HG03039 (cell line): ENCODE data around the gene PXMP2.

ENCODE experiments used
- ATAC-seq: cut with Tn5 transposase; IDR thresholded peaks from one replicate; pipeline ENCODE4 v1.9.1; 2021; ENCODE audit warnings: mild to moderate bottlenecking, moderate library complexity; ENCODE audit not compliant: unreplicated experiment

PXMP2 gene

DNA sequence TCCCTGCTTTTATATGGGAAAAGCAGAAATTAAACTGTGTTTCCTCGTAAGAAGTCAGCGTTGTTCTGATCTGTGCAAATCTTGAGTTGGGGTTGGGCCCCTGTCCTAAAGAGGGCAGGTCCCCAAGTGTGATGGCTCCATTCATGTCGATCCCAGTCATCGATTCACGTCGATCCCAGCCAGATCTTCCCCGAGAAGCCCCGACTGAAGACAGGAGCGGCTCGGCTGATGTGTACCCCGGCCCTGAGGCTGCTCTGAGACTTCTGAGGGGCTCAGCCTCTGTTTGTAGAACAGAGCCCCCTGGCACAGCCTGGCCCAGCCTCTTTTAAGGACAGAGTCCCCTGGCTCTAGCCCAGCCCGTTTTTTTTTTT lies 32.6 kb downstream of the PXMP2 start:
- no peak for ATAC-seq

DNA sequence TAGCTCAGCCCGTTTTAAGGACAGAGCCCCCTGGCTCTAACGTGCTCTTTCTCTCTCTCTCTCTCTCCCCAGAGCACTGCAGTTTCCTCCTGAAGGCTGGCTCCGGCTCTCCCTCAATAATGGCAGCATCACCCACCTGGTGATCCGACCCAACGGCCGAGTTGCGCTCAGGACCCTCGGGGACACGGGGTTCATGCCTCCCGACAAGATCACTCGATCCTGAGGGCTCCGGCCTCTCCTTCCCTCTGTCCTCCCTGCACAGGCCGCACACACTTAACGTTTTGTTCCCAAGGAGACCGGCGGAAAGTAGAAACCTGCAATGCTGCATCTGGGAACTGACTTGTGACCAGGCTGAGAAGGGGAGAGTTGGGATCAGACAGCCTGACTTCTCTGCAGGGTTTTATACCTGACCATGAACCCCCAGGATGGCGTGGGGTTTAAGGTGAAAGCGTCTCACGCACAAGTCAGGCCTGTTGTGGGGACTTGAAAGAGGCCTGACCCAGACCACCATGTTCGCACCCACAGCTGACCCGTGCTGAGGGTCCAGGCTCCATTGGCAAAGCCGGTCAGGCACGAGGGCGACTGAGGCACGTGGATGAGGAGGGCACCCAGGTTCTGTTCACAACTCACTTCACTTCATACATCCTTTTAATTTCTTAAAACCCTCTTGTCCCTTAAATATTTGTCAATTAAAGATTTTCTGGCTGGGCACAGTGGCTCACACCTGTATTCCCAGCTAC lies 33.4 kb downstream of the PXMP2 start:
- no peak for ATAC-seq

DNA sequence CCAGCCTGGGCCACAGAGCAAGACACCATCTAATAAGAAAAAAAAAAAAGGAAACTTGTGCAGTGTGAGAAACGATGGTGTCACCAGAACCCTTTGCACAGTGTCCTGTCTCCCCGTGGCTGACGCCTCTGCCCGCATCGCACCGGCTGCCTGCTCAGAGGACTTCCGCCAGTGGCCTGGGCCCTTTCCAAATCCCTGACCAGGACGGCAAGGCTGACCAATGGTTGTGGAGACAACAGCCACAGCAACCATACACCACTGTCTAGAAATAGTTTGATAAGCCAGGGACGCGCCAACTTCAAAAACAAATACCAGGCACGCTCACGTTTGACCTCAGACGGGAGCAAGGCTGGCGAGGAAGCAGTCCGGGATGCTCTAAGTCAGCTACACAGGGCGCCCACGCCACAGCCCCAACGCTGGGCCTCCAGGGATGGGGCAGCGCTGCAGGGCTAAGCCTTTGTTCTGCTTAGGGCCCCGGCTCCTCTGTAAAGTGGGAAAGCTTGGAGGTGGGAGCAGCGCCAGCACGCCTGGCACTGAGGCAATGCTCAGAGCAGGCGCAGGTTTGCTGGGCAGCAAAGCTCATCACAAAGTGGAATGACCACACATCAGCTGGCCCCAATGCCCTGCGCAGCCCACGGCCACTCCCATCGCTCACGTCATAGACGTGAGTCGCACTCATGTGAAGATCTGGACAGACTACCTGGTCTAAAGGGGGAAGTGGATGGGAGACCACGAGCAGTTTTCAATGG lies 35.8 kb downstream of the PXMP2 start:
- no peak for ATAC-seq

DNA sequence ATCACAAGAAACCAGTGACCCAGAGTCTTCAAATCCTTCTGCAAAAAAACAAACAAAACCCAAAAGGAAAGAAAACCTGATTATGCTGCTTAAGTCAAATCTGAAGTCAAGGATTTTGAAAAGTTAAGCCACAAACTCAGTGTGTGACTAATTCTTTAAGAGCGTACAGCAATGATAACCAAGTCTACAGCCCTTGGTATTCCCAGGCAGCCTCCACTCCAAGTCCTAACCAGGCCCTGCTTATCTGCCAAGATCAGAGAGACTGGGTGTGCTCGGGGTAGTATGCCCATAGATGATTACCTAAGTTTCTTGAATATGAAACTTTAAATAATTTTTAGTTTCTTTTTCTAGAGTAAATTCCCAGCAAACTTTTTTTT lies 36.4 kb downstream of the PXMP2 start:
- ATAC-seq, result no peak

DNA sequence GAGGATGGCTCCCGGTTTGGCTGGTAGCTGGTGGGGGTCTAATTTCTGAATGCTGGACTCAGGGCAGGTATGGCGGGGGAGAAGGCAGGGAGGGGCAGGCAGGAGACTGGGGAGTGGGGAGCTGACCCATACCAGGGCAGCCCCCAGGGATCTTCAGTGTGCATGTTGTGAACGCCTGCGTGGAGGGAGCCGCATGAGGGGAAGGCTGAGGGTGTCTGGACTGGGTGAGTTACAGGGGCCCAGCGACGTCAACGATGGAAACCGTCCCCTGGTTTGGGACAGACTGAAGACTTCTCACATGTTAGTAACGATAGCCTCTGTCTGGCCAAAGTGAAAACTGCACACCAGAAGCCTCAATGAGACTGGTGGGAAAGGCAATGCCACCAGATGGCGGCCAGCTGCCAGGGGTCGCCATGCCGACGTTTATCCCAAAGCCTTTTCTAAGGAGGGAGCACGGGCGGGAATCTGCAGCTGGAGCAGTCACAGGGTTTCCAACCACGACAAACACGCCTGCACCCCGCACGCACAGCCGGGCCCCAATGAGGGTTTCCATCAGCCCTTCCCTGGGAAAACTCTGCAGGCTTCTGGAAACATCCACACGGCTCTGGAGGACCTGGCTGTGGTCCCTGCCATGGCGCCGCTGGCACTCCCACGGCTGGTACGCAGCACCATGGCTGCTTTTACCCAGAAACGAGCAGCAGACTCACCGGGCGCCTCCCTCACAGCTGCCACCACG lies 37.3 kb downstream of the PXMP2 start:
- no peak for ATAC-seq

DNA sequence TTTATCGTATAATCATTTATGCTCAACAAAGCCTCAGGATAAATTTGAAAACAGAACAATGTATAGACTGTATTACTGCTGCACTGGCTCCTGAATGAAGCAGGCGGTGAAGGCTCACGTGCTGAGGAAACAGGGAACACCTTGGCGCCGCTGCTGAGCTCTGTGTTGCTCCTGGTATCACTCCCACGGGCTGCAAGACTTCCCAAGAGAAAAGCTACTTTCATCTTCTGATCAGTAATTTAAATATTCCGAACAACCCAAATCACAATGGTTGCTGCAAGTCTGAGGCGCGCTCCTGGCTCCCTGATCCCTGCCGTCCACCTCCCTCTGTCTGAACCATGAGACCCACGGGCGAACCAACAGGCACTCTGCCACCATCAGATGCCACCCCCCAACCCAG lies 39.0 kb downstream of the PXMP2 start:
- no peak for ATAC-seq

DNA sequence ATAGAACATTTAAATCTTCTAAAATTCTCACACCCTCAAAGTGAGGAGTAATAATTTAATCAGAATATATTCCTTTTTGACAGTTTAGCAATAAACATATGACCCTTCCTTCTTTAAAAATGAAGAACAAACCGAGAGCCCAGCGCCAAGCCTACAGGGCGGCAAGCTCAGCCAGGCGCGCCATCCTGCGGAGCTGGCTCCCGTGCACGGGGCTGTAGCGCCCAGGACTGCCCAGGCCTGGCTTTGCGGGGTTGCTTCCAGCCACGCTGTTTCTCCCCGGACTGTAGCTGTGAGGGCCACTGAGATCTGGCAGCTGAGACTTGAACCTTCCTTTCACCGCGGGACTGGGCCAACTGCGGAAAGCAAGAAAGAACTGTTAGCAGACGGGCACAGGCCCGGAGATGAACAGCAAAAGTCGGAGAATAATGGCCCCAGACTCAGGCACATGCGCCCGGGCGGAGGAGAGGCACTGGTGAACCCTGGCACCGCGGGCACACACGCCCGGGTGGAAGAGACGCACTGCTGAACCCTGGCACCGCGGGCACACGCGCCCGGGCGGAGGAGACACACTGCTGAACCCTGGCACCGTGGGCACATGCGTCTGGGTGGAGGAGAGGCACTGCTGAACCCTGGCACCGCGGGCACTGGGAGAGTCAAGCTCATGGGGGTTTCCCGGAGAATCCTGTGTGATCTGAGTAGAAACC lies 39.9 kb downstream of the PXMP2 start:
- no peak for ATAC-seq

DNA sequence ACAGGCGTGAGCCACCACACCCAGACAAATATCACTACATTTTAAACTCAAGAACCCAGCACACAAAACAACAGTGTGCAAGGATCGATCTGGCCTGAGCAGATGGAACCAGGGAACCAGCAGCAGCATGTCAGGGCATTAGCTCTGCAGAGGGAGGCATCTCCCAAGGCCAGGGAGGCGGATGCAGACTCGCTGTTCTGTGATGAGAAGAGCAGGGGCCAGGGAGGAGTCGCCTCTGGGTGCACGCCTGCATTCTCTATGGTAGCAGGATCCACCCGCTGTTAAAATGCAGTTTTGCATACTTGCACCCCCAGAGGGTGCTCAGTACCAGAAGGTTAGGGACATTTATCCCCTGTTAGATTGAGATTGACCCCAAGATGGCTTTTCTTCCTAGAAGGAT lies 41.1 kb downstream of the PXMP2 start:
- ATAC-seq, result no peak

DNA sequence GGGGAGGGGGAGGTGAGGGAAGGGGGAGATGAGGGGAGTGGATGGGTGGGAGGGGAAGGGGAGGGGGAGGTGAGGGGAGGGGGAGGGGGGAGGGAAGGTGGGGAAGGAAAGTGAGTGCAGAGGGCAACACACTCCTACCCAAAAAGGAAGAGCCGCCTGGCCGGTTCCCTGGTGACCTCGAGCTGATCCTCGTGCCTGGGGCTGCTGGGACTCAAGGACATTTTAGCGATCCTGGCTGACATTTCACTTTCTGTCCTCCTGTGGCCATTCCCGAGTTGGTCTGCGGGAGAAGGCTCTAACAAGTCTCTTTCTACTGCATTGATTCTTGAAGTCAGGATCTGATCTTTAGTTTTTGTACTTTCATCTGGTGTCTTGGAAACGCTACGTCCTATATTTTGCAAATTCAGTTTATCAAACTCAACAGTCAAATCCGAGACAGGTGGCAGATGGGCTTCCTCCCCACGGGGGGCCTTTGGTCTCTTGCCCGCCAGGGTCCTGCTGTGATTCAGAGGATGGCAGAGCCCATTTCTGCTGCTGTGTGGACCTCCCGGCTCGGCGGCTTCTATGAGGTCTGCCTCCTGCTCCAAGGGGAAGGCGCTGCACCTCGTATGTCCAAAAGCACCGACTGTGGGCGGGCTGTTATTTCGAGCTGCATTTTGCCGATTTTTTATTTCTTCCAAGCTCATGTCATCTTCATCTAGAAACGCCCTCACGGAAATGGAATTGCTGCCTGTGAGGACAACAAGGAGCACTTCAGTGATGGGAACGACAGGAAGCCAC lies 42.3 kb downstream of the PXMP2 start:
- no peak for ATAC-seq

DNA sequence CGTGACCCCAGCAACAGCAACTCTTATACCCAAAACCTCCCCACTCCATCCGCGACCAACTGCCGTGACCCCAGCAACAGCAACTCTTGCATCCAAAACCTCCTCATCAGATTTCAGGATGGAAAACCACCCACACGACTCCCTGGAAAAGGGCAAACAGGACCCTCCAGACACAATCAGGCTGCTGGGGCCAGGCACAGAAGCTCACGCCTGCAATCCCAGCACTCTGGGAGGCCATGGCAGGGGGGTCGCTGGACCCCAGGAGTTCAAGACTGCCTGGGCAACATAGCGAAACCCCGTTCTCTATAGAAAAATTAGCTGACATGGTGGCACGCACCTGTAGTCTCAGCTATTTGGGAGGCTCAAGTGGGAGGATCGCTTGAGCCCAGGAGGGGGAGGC lies 43.0 kb downstream of the PXMP2 start:
- ATAC-seq, result no peak

DNA sequence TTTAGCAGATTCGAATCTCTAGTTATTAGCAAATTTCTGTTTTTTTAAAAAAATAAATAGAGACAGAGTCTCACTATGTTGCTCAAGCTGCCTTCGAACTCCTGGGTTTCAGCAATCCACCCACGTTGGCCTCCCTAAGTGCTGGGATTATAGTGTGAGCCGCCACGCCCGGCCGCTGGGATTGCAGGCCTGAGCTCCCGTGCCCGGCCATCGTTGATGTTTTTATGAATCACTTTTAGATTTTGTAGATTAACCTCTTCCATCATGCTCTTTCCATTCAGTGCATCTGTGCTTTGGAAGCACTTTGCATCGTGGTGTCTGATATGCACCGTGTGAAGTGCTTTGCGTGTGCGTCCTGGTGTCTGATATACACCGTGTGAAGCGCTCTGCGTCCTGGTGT lies 44.2 kb downstream of the PXMP2 start:
- no peak for ATAC-seq

DNA sequence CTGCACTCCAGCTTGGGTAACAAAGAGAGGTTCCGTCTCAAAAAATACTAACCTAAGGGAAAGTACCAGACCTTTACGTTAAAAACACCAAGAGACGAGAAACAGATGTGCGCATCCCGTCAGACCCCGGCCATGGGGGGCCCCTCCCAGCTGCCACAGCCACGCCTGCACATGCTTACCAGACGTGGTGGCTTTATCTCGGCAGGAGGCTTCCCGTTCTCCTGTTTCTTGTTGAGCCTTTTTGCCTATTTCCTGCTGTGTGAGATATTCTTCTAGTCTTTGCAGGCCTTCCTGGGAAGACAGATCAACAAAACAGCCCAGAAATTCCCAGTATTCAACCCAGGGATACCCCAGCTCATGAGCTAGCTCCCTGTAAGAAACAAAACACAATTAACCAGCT lies 46.8 kb downstream of the PXMP2 start:
- no peak for ATAC-seq

DNA sequence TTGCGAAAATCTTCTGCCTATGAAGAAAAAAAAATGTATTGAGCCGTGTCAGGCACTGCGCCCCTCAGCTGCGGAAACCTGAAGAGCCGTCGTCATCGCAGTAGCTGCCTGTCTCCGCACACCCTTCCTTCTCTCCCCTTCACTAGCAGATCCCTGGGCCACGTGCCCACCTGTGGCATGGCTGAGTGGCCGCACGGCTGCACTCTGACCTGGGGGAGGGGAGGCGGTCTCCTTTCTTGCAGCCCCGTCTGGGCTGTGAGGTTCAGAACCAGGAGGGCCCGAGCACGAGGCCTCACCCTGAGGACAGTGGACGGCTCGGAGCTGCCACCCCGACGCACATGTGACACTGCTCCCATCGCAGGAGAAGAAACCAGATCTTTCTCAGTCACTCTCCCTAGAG lies 48.1 kb downstream of the PXMP2 start:
- ATAC-seq, result no peak

DNA sequence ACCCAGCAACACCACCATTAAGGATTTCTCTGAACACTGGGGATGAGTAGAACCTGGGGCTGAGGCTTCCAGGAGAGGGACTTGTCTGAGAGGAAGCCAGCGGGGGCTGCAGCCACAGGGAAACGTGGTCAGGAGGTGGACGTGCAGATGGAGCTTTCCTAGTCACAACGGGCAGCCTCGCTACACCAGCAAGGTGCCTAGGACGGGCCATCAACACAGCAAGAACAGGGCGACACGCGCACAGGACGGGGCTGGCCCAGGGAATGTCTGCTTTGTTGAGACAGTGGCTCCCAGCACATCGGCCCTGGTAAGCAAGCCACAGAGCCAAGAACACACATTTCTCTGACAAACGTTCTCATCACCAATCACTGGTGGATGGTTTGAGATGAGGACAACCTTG lies 49.0 kb downstream of the PXMP2 start:
- ATAC-seq, result no peak

DNA sequence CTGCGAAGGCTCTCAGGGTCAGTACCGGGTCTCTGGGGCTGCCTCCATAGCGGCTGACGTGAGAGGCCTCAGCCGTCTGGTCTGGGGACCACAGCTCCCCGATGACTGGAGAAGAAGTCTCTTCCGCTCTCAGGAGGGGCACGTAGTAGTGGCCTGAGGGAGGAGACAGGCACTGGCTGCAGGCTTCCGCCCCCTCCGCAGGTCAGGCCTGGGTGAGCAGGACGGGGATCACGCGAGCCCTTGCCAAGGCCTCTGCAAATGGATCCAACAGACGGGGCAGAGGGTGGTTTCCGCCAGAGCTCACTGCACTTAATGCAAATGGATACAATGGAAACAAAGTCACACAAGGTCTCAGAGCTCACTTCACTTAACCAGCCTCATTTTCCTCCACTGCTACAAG lies 49.5 kb downstream of the PXMP2 start:
- no peak for ATAC-seq

DNA sequence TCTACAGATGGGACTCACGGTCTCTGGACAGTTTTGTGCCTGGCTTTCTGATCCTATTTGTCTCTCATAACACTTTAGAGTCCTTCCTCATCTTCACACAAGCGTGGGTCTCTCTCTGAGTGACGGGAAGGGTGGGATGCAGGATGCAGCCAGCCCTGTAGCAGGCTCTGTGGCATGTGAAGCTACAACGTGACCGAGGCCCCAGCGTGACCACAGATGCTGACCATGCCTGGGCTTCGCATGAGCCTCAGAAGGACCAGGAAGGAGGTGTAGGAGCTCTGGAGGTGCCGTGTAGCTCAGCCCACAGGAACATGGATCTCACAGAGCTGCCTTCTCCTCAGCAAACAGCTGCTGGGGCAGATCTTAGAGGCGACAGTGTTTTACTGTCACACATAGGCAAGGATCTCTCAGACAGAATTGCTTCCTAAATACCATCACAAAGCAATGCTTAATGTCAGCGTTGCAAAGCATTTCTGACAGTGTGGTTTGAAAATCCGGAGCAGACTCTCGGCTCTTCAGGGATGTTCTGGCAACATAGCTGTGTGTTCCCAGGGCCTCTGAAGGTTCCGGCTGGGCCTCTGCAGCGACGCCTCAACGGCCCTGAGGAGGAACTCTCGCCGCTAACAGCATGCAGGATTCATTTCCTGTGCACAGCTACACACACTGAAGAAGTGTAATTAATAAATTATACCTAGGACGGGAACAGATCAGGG lies 52.4 kb downstream of the PXMP2 start:
- ATAC-seq, result no peak

DNA sequence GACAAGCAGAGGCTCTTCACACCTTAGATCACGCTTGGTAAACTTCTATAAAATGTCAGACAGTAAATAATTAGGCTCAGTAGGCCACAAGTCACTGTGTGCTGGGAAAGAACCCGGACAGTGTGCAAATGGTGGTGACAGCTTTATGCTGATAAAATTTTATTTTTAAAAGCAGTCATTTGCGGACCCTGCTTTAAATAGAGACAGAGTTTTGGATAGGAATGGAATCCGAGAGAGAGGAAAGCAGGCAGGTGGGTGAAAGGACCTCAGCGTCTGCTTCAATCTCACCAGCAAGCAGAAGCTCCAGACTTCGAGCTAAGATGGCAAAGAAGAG lies 52.9 kb downstream of the PXMP2 start:
- ATAC-seq, result no peak

DNA sequence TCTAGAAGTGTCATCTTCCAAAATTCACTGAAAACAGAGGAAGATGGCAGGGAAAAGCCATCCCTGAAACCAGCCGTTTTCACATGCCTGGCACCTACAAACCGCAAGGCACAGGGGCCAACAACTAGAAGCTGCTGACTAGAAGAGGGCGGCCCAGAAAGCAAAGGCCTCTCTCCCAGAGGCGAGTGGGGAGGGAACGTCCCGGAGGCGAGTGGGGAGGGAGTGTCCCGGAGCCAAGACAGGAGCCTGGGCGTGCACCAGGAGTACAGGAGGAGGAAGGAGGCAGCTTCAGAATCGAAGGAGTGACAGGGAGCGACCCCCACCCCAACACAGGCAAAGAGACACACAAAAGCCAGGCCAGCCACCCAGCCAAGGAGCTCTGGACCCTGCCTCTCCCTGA lies 53.3 kb downstream of the PXMP2 start:
- ATAC-seq, result no peak

DNA sequence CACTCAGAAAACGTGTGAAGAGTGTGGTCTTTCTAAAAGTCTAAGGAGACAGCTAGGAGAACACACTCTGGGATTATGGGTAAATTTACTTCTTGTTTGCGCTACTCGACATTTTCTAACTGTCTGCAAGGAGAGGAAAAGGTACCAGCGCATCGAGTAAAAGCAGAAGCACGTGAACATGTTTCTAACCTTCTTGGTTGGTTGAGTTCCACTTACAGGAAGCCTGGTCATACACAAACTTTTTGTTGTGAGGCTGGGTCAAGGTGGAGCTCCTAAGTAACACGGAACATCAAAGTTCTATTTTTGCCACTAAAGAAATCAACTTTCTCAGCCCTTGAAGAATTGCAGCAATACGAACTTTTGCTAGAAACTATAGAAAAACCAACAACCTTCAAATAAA lies 54.2 kb downstream of the PXMP2 start:
- no peak for ATAC-seq

DNA sequence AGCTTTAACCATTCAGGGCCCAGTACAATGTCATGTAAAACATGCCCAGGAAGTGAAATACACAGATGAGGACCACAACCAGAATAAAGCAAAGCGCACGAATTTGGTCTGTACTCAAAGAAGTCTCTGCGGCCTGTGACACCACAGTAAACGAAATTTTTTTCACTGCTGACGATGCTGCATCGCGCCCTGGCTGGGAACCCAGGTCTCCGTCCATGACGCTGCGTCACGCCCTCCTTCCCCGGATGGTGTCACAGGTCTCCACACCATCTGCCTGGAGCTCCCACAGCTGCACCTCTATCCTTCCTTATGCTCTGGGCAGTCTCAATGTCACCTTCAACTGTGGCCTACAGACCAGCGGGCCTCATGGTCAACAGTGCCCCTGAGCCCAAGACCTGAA lies 56.4 kb downstream of the PXMP2 start:
- no peak for ATAC-seq
